Progenitor cell of endocrine pancreas (in vitro differentiated cells): ENCODE measurements around the gene DDX24. TPM values are rescaled to one million over a fixed set of nuclear protein-coding genes. Genes with fewer than 3 reads are reported as not detected.

Experiments used
- DNase-seq: peaks from one replicate; pipeline ENCODE4 v3.0.0; 2021; ENCODE audit warnings: low spot score; ENCODE audit not compliant: unreplicated experiment
- H3K27ac Mint-ChIP-seq: 2 replicates; pipeline ENCODE4 v1.8.0; 2021; ENCODE audit warnings: mild to moderate bottlenecking, moderate library complexity, mixed read lengths
- H3K27me3 Mint-ChIP-seq: 2 replicates; pipeline ENCODE4 v1.8.0; 2021; ENCODE audit warnings: mixed read lengths
- H3K36me3 Mint-ChIP-seq: 2 replicates; pipeline ENCODE4 v1.8.0; 2022; ENCODE audit warnings: mixed read lengths; ENCODE audit not compliant: insufficient read depth
- H3K4me1 Mint-ChIP-seq: 2 replicates; pipeline ENCODE4 v1.8.0; 2021; ENCODE audit warnings: low read depth, mixed read lengths
- H3K4me3 Mint-ChIP-seq: 2 replicates; pipeline ENCODE4 v1.8.0; 2021; ENCODE audit warnings: low read depth, mild to moderate bottlenecking, moderate library complexity, mixed read lengths
- H3K9me3 Mint-ChIP-seq: 2 replicates; pipeline ENCODE4 v1.8.0; 2021; ENCODE audit warnings: low read depth, mixed read lengths
- total RNA-seq: library from RNA; stranded (reverse); gene quantifications from 2 replicates; pipeline ENCODE4 v1.2.1, GENCODE V29; 2021
- TF ChIP-seq, protein P1 (sequence below): fragments of 200-600 bp; sonication (generic); IDR thresholded peaks from one replicate; pipeline ENCODE4 v1.5.0; 2021; ENCODE audit warnings: antibody characterized with exemption, mild to moderate bottlenecking; ENCODE audit not compliant: unreplicated experiment

Gene DDX24
- total RNA-seq, 1 donor from 2014 or later = 139 TPM

DNA sequence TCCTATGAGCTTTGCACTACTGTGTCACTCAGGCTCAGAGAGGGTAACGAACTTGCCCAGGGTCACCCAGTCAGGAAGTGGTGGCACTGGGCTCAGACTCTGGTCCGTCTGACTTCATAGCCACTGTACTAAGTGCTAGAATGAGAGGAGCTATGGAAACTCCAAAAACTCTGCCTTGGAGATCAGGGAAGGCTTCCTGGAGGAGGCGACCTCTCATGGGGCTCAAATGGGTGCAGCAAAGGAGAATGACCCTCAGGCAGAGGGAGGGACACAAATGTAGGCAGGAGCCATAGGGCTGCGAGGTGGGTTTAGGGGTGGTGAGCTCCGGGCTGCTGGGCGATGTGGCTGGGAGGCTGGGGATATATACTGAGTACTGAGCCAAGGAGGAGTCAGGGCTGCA is 80.7 kb downstream of the DDX24 start:
- H3K36me3 Mint-ChIP-seq = no peaks in the 10 kb centered on the region
- peaks cover 28% of the 10 kb centered on the region for H3K27me3 Mint-ChIP-seq
- TF ChIP-seq, protein P1, sequence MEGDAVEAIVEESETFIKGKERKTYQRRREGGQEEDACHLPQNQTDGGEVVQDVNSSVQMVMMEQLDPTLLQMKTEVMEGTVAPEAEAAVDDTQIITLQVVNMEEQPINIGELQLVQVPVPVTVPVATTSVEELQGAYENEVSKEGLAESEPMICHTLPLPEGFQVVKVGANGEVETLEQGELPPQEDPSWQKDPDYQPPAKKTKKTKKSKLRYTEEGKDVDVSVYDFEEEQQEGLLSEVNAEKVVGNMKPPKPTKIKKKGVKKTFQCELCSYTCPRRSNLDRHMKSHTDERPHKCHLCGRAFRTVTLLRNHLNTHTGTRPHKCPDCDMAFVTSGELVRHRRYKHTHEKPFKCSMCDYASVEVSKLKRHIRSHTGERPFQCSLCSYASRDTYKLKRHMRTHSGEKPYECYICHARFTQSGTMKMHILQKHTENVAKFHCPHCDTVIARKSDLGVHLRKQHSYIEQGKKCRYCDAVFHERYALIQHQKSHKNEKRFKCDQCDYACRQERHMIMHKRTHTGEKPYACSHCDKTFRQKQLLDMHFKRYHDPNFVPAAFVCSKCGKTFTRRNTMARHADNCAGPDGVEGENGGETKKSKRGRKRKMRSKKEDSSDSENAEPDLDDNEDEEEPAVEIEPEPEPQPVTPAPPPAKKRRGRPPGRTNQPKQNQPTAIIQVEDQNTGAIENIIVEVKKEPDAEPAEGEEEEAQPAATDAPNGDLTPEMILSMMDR = no peak
- no peak overlapping the region for H3K27ac Mint-ChIP-seq
- no peak for DNase-seq
- no peaks in the 10 kb centered on the region for H3K4me1 Mint-ChIP-seq
- H3K4me3 Mint-ChIP-seq = no peak overlapping the region
- no peaks in the 10 kb centered on the region for H3K9me3 Mint-ChIP-seq

DNA sequence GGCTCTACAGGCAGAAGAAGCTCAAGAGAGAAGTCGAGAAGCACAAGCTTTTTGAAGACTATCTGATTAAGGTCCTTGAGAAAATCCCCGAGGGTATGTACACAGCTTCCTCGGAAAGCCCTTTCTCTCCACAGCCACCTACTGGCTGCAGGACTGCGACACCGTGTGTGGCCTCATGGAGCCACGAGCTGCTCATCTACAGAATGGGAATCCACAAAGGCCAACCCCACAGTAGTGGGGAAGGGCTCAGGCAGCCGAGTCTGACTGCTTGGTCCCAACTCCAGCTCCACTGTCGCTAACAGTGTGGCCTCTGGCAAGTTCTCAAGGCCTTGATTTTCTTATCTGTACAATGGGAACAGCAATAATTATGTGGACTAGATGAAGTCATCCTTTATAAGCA is 81.4 kb downstream of the DDX24 start:
- no peaks in the 10 kb centered on the region for H3K36me3 Mint-ChIP-seq
- no peaks in the 10 kb centered on the region for H3K9me3 Mint-ChIP-seq
- peaks cover 26% of the 10 kb centered on the region for H3K27me3 Mint-ChIP-seq
- H3K4me1 Mint-ChIP-seq = no peaks in the 10 kb centered on the region
- no peak for DNase-seq
- H3K4me3 Mint-ChIP-seq = no peak overlapping the region
- no peak overlapping the region for H3K27ac Mint-ChIP-seq
- TF ChIP-seq, protein P1 = no peak

DNA sequence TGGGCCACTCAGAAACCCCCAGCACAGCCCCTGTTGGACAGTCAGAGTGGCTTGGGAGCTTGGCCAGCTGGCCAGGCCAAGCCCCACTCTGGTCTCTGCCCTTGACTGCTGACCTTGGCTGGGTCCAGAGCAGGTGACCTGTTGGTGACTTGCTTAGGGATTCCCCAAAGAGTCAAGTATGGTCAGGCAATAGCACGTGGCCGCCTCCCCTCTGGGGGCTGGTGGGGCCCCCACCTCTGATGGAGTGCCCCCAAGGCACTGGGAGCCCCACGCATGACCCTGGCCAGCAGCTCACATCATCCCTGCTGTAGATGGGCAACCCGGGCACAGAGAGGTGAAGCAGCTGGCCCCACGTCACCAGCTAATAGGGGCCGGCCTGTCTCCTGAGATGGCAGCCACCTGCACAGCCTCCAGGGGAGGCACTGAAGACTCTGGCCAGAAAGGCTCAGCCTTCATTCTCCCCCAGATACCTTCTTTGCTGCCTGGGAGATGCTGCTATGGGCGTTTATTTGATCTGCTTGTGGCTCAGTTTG is 82.1 kb downstream of the DDX24 start:
- Mint-ChIP-seq H3K4me3 (no peak overlapping the region), H3K27ac (no peak overlapping the region), H3K4me1 (no peaks in the 10 kb centered on the region)

More for the DNA sequence above, 82.1 kb downstream of the DDX24 start:
- DNase-seq = no peak
- Mint-ChIP-seq H3K36me3 (no peaks in the 10 kb centered on the region), H3K9me3 (no peaks in the 10 kb centered on the region), H3K27me3 (peaks cover 26% of the 10 kb centered on the region)
- TF ChIP-seq, protein P1 = no peak

Other genes with a start within 250 kb of the DDX24 start
- gene FAM181A, start 153.9 kb downstream of the DDX24 start, total RNA-seq = not detected in 2 replicates
- not detected in 2 replicates for gene ASB2, start 104.6 kb downstream of the DDX24 start, total RNA-seq
- gene CCDC197, start 83.9 kb downstream of the DDX24 start, total RNA-seq = not detected in 2 replicates
- 7.0 and 7.4 TPM in 2 replicates for gene OTUB2, start 54.9 kb downstream of the DDX24 start, total RNA-seq
- 28.9 TPM in 2 replicates for gene IFI27L1, start 108 bp upstream of the DDX24 start, total RNA-seq
- gene IFI27, start 29.5 kb upstream of the DDX24 start, total RNA-seq = 5.8 and 7.5 TPM in 2 replicates
- gene IFI27L2, start 48.4 kb upstream of the DDX24 start, total RNA-seq = 27.4 and 32.2 TPM in 2 replicates
- gene PPP4R4, start 93.1 kb upstream of the DDX24 start, total RNA-seq = 12.8 and 13.5 TPM in 2 replicates
- 2.6 and 3.2 TPM in 2 replicates for gene SERPINA10, start 212.1 kb upstream of the DDX24 start, total RNA-seq
- gene SERPINA6, start 242.1 kb upstream of the DDX24 start, total RNA-seq = 1.6 and 2.0 TPM in 2 replicates